OCI-LY7 (cell line): ENCODE measurements around the gene ADGRG6.

Experiments used
- CTCF ChIP-seq: fragments of 200-600 bp; sonication (generic); conservative IDR thresholded peaks from 2 replicates; pipeline ENCODE4 v1.5.1; 2014; ENCODE audit warnings: mild to moderate bottlenecking, antibody characterized with exemption, low read length, moderate library complexity, mixed read lengths
- EZH2phosphoT487 ChIP-seq: fragments of 200-600 bp; sonication (generic); IDR thresholded peaks from 2 replicates; pipeline ENCODE4 v1.6.1; 2018; ENCODE audit warnings: low read depth, borderline replicate concordance, mild to moderate bottlenecking, mixed run types, antibody characterized with exemption, low read length, moderate library complexity, mixed read lengths

DNA sequence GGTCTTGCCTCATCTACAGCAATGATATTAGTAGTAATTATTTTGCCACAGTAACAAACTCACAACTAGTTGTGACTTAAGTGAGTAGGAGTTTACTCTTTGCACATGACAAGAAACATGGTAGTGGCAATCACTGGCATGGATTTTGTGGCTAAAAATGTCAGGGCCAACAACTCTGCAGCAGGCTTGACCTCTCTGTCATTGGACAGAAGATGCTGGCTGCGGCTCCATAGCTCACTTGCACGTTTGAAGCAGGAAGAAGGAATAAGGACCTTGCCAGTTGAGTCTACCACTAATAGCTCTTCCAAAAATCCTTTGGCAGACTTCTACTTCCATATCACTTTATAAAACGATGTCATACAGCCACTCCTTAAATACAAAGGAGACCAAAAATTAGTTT, 117.3 kb downstream of the ADGRG6 start:
- no peak for TF ChIP-seq CTCF
- TF ChIP-seq EZH2phosphoT487, result no peak
